GM10266 (cell line): ENCODE results near the gene TCL1B.

Source experiments
- DNase-seq: peaks from one replicate; pipeline ENCODE4 v3.0.0; 2012; ENCODE audit errors: extremely low spot score
- TF ChIP-seq, protein P1 (sequence below): IDR thresholded peaks from 2 replicates; pipeline ENCODE4 v1.5.1; 2012; ENCODE audit warnings: mild to moderate bottlenecking, low read depth; ENCODE audit not compliant: control insufficient read depth, insufficient read depth; ENCODE audit errors: missing control alignments

The TCL1B gene

DNA sequence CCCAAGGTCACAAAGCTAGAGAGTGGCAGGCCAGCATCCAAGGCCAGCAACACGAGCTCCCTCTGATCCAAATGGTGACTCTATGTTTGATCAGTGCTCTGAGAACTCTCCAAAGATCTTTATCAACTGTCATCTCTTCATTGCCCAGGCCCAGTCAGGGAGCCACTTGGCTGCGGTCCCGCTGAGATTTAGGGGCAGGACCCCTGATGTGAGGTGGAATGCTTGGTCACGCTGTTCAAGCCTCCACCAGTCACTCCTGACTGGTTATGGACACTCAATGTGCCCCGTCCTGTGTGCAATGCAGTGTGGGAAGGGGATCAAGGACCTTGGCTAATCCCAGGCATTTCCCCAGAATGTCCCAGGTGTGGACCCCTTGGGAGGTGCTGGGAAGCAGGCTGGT lies 19.8 kb upstream of the TCL1B start:
- DNase-seq: no peak
- TF ChIP-seq, protein P1, sequence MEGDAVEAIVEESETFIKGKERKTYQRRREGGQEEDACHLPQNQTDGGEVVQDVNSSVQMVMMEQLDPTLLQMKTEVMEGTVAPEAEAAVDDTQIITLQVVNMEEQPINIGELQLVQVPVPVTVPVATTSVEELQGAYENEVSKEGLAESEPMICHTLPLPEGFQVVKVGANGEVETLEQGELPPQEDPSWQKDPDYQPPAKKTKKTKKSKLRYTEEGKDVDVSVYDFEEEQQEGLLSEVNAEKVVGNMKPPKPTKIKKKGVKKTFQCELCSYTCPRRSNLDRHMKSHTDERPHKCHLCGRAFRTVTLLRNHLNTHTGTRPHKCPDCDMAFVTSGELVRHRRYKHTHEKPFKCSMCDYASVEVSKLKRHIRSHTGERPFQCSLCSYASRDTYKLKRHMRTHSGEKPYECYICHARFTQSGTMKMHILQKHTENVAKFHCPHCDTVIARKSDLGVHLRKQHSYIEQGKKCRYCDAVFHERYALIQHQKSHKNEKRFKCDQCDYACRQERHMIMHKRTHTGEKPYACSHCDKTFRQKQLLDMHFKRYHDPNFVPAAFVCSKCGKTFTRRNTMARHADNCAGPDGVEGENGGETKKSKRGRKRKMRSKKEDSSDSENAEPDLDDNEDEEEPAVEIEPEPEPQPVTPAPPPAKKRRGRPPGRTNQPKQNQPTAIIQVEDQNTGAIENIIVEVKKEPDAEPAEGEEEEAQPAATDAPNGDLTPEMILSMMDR: no peak

DNA sequence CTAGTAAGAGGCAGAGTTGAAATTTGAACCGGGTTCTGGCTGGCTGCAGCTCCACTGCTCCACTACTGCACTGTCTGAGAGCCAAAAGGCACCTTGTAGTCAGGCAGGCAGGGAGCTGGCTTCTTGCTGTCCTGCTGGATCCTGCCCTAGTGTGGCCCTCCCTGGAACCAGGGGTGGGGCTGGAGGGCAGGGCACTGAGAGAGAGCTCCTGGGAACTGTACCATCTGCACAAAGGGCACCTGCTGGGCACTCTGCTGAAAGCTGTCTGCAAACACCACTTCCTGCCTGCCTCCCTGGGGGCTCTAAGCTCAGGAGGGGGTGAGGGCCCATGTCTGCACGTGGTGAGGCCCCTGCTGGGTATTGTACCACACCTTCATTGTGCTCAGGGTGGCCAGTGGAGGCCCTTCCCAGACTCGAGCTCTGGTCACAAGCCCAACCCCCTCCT lies 19.0 kb upstream of the TCL1B start:
- DNase-seq: no peak
- TF ChIP-seq, protein P1: no peak

DNA sequence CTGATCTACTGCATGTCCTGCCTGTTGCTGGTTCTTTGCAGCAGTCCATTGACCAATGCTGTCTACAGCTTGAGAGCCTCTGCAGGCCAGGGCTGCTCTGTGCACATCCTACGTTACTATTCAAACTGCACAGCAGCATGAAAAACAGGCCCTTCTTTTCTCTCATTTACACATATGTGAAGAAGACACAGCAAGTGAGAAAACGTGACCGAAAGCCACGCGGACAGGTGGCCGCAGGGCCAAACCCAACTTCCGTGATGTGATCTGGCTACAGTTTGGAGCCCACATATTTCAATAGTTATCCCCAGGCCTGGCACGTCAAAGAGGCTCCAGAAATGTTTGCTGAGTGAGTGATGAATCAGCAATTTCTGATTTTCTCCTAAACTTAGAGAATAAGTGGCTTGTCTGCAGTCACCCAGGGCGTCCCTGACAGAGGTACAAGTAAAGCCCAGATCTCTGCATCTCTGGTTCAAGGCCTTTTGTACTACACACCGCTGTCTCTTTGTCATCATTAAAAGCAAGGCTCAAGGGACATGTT lies 17.9 kb upstream of the TCL1B start:
- TF ChIP-seq, protein P1: no peak
- DNase-seq: no peak

DNA sequence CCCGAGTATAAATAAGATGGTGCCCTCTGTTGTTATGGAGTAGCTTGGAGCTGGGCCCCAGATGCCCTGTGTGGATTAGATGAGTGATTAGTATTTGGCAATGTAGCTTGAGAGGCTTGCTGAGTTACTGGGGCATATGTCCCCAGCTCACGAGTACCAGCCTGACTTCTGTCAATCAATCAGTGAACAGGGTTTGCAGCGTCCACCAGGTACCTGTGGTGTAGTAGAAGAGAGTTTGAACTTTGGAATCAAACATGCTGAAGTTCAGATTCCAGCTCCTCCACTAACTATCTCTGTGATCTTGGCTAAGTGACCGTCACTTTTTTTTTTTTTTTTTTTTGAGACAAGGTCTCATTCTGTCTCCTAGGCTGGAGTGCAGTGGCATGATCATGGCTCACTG lies 11.6 kb upstream of the TCL1B start:
- DNase-seq: no peak
- TF ChIP-seq, protein P1: no peak

DNA sequence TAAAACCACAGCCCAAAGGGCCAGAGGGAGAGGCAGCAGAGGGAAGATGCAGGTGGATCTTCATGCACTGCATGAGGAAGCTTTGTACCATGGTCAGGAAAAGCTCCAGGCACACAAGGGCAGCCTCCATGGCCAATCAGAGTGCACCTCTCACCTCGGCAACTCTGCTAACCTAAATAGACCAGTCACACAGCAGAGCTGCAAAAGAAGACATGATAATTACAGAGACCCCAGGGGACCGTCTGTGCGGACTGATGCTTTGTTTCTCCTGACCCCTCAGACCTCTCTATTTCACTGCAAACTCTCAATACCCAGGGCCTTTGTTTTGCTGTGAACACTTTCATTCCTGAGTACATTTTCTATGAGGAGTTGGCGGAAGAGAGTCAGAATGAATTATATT lies 10.7 kb upstream of the TCL1B start:
- DNase-seq: no peak
- TF ChIP-seq, protein P1: no peak

DNA sequence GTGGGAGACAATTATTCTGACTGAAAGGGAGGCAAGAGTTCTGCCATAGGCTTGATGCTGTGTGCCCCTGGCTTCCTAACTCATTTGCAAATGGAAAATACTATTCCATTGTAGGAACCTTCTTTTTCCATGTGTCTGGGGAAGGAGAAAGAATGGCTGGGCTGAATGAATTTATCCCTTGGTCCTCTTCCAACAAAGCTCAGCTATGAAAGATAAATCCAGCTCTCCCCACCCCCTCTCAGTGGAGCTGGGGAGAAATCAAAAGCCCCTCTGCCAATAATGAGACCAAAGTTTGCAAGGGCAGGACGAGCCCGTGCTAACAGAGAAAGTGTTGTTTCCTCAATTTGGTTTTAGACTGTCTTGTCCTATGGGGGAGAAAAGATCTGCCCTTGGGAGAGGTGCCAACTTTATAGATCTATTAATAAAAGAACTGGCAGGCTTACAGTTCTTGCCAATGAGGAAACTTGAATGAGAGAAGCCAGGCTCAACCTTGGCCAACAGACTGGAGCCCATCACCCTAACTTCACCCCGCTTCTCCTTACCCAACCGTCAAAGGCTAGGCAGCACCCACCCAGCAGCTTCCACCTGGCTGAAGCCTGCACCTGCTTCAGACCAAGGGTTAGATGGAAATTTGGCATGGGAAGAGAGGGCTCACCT lies 8.9 kb upstream of the TCL1B start:
- no peak for DNase-seq
- TF ChIP-seq, protein P1: no peak

DNA sequence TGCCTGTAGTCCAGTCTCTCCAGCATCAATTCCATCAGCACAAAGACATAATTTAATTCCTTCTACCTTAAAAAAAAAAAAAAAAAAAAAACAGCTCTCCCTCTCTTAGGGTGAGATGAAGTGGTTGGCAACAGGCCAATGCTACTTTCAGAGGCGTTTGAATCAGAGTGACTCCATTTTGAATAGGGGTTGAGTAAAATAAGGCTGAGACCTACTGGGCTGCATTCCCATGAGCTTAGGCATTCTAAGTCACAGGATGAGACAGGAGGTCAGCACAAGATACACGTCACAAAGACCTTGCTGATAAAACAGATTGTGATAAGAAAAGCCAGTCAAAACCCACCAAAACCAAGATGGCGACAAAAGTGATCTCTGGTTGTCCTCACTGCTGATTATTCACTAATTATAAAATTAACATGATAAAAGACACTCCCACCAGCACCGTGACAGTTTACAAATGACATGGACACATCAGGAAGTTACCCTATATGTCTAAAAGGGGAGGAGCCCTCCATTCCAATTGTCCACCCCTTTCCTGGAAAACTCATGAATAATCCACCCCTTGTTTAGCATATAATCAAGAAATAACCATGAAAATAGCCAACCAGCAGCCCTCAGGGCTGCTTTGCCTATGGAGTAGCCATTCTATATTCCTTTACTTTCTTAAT lies 6.9 kb upstream of the TCL1B start:
- DNase-seq: no peak
- TF ChIP-seq, protein P1: no peak
